ENCODE results near the gene KCNJ5.

GRCh38 chr11:128942272-128942612 is 51.1 kb downstream of the KCNJ5 start:
- no peak for TF ChIP-seq POLR2A (IDR thresholded peaks at IDR 0.05; ENCODE audit: low read length)
- TF ChIP-seq MAFK (IDR thresholded peaks at IDR 0.05; ENCODE audit: partially characterized antibody), result no peak
- TF ChIP-seq HMGXB4 (CRISPR knock-in tag; IDR thresholded peaks at IDR 0.05; ENCODE audit: borderline replicate concordance), result no peak
- TF ChIP-seq CTCF (IDR thresholded peaks at IDR 0.05), result no peak
- TF ChIP-seq POLR2AphosphoS2 (conservative IDR thresholded peaks at IDR 0.05; ENCODE audit: low read length), result no peak

Data from A549 (cell line).